Stomach (tissue), 9 donors: ENCODE data around the gene VEPH1. TPM values are rescaled to one million over a fixed set of nuclear protein-coding genes. Genes with fewer than 3 reads are reported as not detected.

ENCODE experiments used
- DNase-seq, 2 donors: peaks; one replicate each; pipeline versions ENCODE4 v3.0.0 to v3.0.0-alpha.2; 2013 to 2019
- H3K27ac ChIP-seq, 5 donors: fragments of 200-600 bp in 4 of 5; sonication (generic) in 4 of 5; one replicate each; pipeline ENCODE4 v1.5.1; 2013 to 2019; ENCODE audit warnings: mild to moderate bottlenecking in 1 of 5, moderate library complexity in 1 of 5
- H3K27me3 ChIP-seq, 3 donors: fragments of 200-600 bp; sonication (generic); one replicate each; pipeline ENCODE4 v1.5.1; 2017 to 2019; ENCODE audit warnings: mixed run types in 1 of 3
- H3K36me3 ChIP-seq, 4 donors: fragments of 200-600 bp; sonication (generic); 1 replicate in 3 of 4; 2 replicates in 1 of 4; pipeline ENCODE4 v1.5.1; 2016 to 2019
- H3K4me1 ChIP-seq, 4 donors: fragments of 200-600 bp; sonication (generic); one replicate each; pipeline ENCODE4 v1.5.1; 2016 to 2019
- H3K4me3 ChIP-seq, 4 donors: fragments of 200-600 bp; sonication (generic) in 3 of 4; one replicate each; pipeline ENCODE4 v1.5.1; 2016 to 2019; ENCODE audit warnings: mild to moderate bottlenecking in 1 of 4
- H3K9me3 ChIP-seq, 4 donors: fragments of 200-600 bp; sonication (generic); one replicate each; pipeline ENCODE4 v1.5.1; 2016 to 2019
- CTCF ChIP-seq, 7 experiments: fragments of 450-650 bp in 4 of 7; fragments of 200-600 bp in 3 of 7; sonication (generic) in 3 of 7; IDR thresholded peaks; one replicate each; pipeline ENCODE4 v1.5.1; 2016 to 2019; ENCODE audit warnings: antibody characterized with exemption in 7 of 7, control low read depth in 2 of 7, mild to moderate bottlenecking in 1 of 7
- EP300 ChIP-seq: sonication (generic); formaldehyde crosslinking; IDR thresholded peaks from one replicate; pipeline ENCODE4 v1.6.1; 2017; ENCODE audit warnings: antibody characterized with exemption
- POLR2A ChIP-seq, 4 donors: fragments of 450-650 bp; IDR thresholded peaks; one replicate each; pipeline ENCODE4 v1.6.1; 2016; ENCODE audit warnings: antibody characterized with exemption in 4 of 4, control low read depth in 2 of 4, mild to moderate bottlenecking in 1 of 4, moderate library complexity in 1 of 4
- POLR2AphosphoS5 ChIP-seq, 3 donors: sonication (generic); formaldehyde crosslinking; IDR thresholded peaks; one replicate each; pipeline ENCODE4 v1.6.1; 2016; ENCODE audit warnings: antibody characterized with exemption in 3 of 3
- WGBS, 5 donors: extraction: QIAGEN DNeasy Blood & Tissue Kit in 3 of 5; methylation state at CpG; one replicate each; pipeline versions ENCODE4 v1.1.5 to v1.1.7; 2013 to 2018; 5-methylcytosine and 5-hydroxymethylcytosine counted together
- intact Hi-C: fragments of 100-400 bp; cut with DNase I; formaldehyde crosslinking; loops from one replicate; pipeline ENCODE4 v1.15.1; 2023; ENCODE audit warnings: low total_unique reads
- polyA plus RNA-seq, 3 donors: library from polyadenylated mRNA; stranded (reverse); fragments of 200-250 nt; gene quantifications; one replicate each; pipeline ENCODE4 v1.2.3, GENCODE V29; 2013
- total RNA-seq, 5 donors: library from RNA; depleted of rRNA; stranded (reverse); fragments of >200 nt; gene quantifications; one replicate each; pipeline versions ENCODE4 v1.1.0 to v1.2.3, GENCODE V29; 2014 to 2016
- donor health status: healthy with polysubstance abuse.
- donor health status: Bipolar disorder and iron deficiency.
- donor health status: healthy.

Gene VEPH1
- total and polyA plus RNA-seq, 8 donors: 0.58 to 9.4 (median 1.5) TPM; not detected in 1

GRCh38 chr3:157414861-157415260, 88.4 kb downstream of the VEPH1 start:
- no peak overlapping the region for H3K27ac ChIP-seq
- no peaks in the 10 kb centered on the region for H3K9me3 ChIP-seq
- TF ChIP-seq CTCF (IDR thresholded peaks at IDR 0.05) (no peak), POLR2AphosphoS5 (IDR thresholded peaks at IDR 0.05) (no peak), POLR2A (IDR thresholded peaks at IDR 0.05) (no peak), EP300 (no peak)
- no peaks in the 10 kb centered on the region for H3K4me1 ChIP-seq
- DNase-seq: no peak
- H3K27me3 ChIP-seq: no peaks in the 10 kb centered on the region
- intact Hi-C loops: no loop called here
- H3K4me3 ChIP-seq: no peak overlapping the region
- no peaks in the 10 kb centered on the region for H3K36me3 ChIP-seq

- Histone ChIP-seq H3K36me3 (no peaks in the 10 kb centered on the region), H3K4me1 (no peaks in the 10 kb centered on the region), H3K27me3 (no peaks in the 10 kb centered on the region), H3K9me3 (no peaks in the 10 kb centered on the region), H3K4me3 (no peak overlapping the region), H3K27ac (no peak overlapping the region)
- intact Hi-C loops: no loop called here
- no peak for DNase-seq
- 89 to 100% (median 95%) methylated on average over 1 of the region's 1 CpG for WGBS, 5 donors
- TF ChIP-seq EP300: no peak
- no peak for TF ChIP-seq POLR2AphosphoS5 (IDR thresholded peaks at IDR 0.05)
- TF ChIP-seq POLR2A (IDR thresholded peaks at IDR 0.05): no peak
- TF ChIP-seq CTCF (IDR thresholded peaks at IDR 0.05): no peak
Observed at GRCh38 chr3:157412323-157412855, 90.8 kb downstream of the VEPH1 start.

GRCh38 chr3:157410945-157411344, 92.3 kb downstream of the VEPH1 start:
- H3K27me3 ChIP-seq: no peaks in the 10 kb centered on the region
- TF ChIP-seq EP300 (no peak), POLR2A (IDR thresholded peaks at IDR 0.05) (no peak), POLR2AphosphoS5 (IDR thresholded peaks at IDR 0.05) (no peak), CTCF (IDR thresholded peaks at IDR 0.05) (no peak)
- no peaks in the 10 kb centered on the region for H3K36me3 ChIP-seq
- intact Hi-C loops: no loop called here
- no peak overlapping the region for H3K4me3 ChIP-seq
- 40 to 47% (median 44%) methylated on average over 2 of the region's 2 CpGs for WGBS, 5 donors
- no peak overlapping the region for H3K27ac ChIP-seq
- no peaks in the 10 kb centered on the region for H3K4me1 ChIP-seq
- H3K9me3 ChIP-seq: no peaks in the 10 kb centered on the region
- no peak for DNase-seq

- intact Hi-C loops: no loop called here
- Histone ChIP-seq H3K4me1 (no peaks in the 10 kb centered on the region), H3K27ac (no peak overlapping the region), H3K4me3 (no peak overlapping the region), H3K27me3 (no peaks in the 10 kb centered on the region), H3K36me3 (no peaks in the 10 kb centered on the region), H3K9me3 (no peaks in the 10 kb centered on the region)
- DNase-seq: no peak
- 83 to 91% (median 88%) methylated on average over 2 of the region's 2 CpGs for WGBS, 5 donors
- TF ChIP-seq POLR2A (IDR thresholded peaks at IDR 0.05) (no peak), CTCF (IDR thresholded peaks at IDR 0.05) (no peak), POLR2AphosphoS5 (IDR thresholded peaks at IDR 0.05) (no peak), EP300 (no peak)
Observed at GRCh38 chr3:157409516-157409915, 93.7 kb downstream of the VEPH1 start.
